Panc1 (cell line): Measurements from ENCODE around the gene NR5A2. TPM values are rescaled to one million over a fixed set of nuclear protein-coding genes. Genes with fewer than 3 reads are reported as not detected.
A peak's percentile ranks its signal among the peaks of the same experiment; 100 is the strongest.

ENCODE experiments used
- ATAC-seq: fragments of 200-7000 bp; cut with Tn5 transposase; 2 replicates; pipeline ENCODE4 v1.9.1; 2020; ENCODE audit warnings: mild to moderate bottlenecking, moderate library complexity
- BruUV-seq: library from RNA; stranded (reverse); fragments of 400-500 nt; replicated peaks from 2 replicates; lab custom pipeline; 2021; lab: Mats Ljungman, UMichigan
- CTCF ChIA-PET: fragments of 300-600 bp; sonication (Branson Sonifier 250); formaldehyde crosslinking; loops from one replicate; lab custom pipeline; 2022; ENCODE audit warnings: antibody characterized with exemption; lab: Charles Lee
- POLR2A ChIA-PET: fragments of 300-600 bp; sonication (Branson Sonifier 250); formaldehyde crosslinking; loops from one replicate; lab custom pipeline; 2022; ENCODE audit warnings: antibody characterized with exemption; lab: Charles Lee
- DNase-seq: peaks from one replicate; pipeline ENCODE4 v3.0.0-alpha.2; 2010; ENCODE audit warnings: low read depth, low spot score
- H3K27ac ChIP-seq: 2 replicates; pipeline ENCODE4 v1.5.1; 2011; ENCODE audit warnings: mild to moderate bottlenecking, low read length, inconsistent platforms
- H3K27me3 ChIP-seq: fragments of 200-500 bp; sonication (Bioruptor generic); 2 replicates; pipeline ENCODE4 v1.6.0; 2014; ENCODE audit warnings: low read length, inconsistent platforms; ENCODE audit not compliant: control insufficient read depth, insufficient read depth
- H3K36me3 ChIP-seq: fragments of 200-500 bp; sonication (Bioruptor generic); 2 replicates; pipeline ENCODE4 v1.5.1; 2014; ENCODE audit warnings: inconsistent platforms, mild to moderate bottlenecking, low read length, moderate library complexity; ENCODE audit not compliant: control insufficient read depth, insufficient read depth
- H3K4me1 ChIP-seq: 2 replicates; pipeline ENCODE4 v1.5.1; 2011; ENCODE audit warnings: inconsistent platforms, mild to moderate bottlenecking, low read length, moderate library complexity; ENCODE audit not compliant: control insufficient read depth, insufficient read depth
- H3K4me3 ChIP-seq, 2 experiments: 2 replicates each; pipeline ENCODE4 v1.5.1; 2011 to 2012; ENCODE audit warnings: low read depth in 2 of 2, low read length in 2 of 2, mild to moderate bottlenecking in 2 of 2, inconsistent platforms in 1 of 2, moderate library complexity in 1 of 2
- H3K9me3 ChIP-seq: fragments of 200-500 bp; sonication (Bioruptor generic); 2 replicates; pipeline ENCODE4 v1.5.1; 2014; ENCODE audit warnings: low read depth, mild to moderate bottlenecking, inconsistent platforms, low read length, moderate library complexity; ENCODE audit not compliant: control insufficient read depth, insufficient read depth
- POLR2AphosphoS5 ChIP-seq: IDR thresholded peaks from 2 replicates; pipeline ENCODE4 v1.6.1; 2012; ENCODE audit warnings: mild to moderate bottlenecking, low read depth, low read length, moderate library complexity
- TCF7L2 ChIP-seq: IDR thresholded peaks from 2 replicates; pipeline ENCODE4 v1.6.1; 2011; ENCODE audit warnings: mild to moderate bottlenecking, low read depth, low read length, inconsistent platforms
- in situ Hi-C: cut with HindIII; loops from 2 replicates; pipeline ENCODE4 v1.10.0; 2016; ENCODE audit warnings: low sequenced_read_pairs, low pct_unique_long_range_greater_than_20kb
- intact Hi-C: fragments of 100-400 bp; cut with micrococcal nuclease; formaldehyde crosslinking; loops from one replicate; pipeline ENCODE4 v1.10.0; 2022; ENCODE audit not compliant: unreplicated experiment
- total RNA-seq: library from RNA; stranded (reverse); gene quantifications from one replicate; pipeline ENCODE4 v1.2.1, GENCODE V29; 2021; ENCODE audit not compliant: unreplicated experiment
- TF ChIP-seq, protein P1 (sequence below): fragments of 450-650 bp; IDR thresholded peaks from 2 replicates; pipeline ENCODE4 v1.5.1; 2017; ENCODE audit warnings: mild to moderate bottlenecking
- TF ChIP-seq, protein P2 (sequence below), 2 experiments: IDR thresholded peaks; 2 replicates each; pipeline ENCODE4 v1.6.1; 2011 to 2012; ENCODE audit warnings: low read depth in 2 of 2, control low read depth in 1 of 2, low read length in 1 of 2, mild to moderate bottlenecking in 1 of 2, moderate library complexity in 1 of 2; ENCODE audit not compliant: insufficient read depth in 1 of 2

The NR5A2 gene
- total RNA-seq, 1 experiment from 2014 or later: 4.3 TPM

DNA sequence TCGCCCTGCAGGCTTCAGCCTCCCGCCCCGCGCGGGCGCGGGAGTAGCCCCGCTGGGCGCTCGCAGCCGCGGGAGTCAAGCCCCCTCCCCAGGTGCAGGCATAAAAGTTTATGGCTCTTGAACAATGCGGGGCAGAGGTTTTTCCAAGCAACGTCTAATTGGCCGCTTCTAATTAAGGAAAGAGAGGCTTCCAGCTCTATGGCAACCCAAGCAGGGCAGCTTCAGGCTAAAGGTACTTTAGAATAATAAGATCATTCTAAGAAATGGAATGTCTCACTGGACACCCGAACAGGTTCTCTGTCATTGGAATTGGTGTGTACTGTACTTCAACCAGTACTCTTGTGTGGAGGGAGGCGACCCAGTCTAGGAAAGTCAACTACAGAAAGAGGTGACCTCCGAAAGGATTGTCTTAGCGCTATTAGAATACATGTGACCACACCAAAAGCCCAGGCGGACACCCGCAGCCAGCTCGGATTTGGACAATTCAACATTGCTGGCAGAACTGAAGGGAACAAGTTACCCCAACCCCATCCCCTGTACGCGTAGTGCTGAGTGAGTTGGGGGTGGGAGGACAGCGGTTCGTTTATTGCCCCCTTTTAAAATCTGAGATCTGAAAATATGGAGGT, 12.5 kb downstream of the NR5A2 start:
- TF ChIP-seq TCF7L2: no peak
- no peak for TF ChIP-seq POLR2AphosphoS5
- CTCF ChIA-PET: no interaction called here
- intact Hi-C loops: loop anchor here (10.0 kb wide), 2 partner anchors 265 to 355 kb away; no protein-coding TSS in a partner anchor
- Histone ChIP-seq H3K36me3 (no peaks in the 10 kb centered on the region; the same call in none of the 2 replicates), H3K27me3 (peaks cover 5% of the 10 kb centered on the region), H3K9me3 (no peaks in the 10 kb centered on the region), H3K4me3 (peak overlapping the region; percentile 59 to 75), H3K4me1 (0 out of 2 replicates have a peak, but pooled peaks cover 5% of the 10 kb centered on the region), H3K27ac (peak overlapping the region; percentile 85)
- peak; percentile 36 for ATAC-seq
- BruUV-seq: no TSS peak
- POLR2A ChIA-PET: interaction anchor here (0.5 to 0.6 kb wide), 2 partner anchors 21 to 355 kb away, joined by 3 to 7 read pairs; no protein-coding TSS in a partner anchor
- in situ Hi-C loops: no loop called here
- DNase-seq: no peak

DNA sequence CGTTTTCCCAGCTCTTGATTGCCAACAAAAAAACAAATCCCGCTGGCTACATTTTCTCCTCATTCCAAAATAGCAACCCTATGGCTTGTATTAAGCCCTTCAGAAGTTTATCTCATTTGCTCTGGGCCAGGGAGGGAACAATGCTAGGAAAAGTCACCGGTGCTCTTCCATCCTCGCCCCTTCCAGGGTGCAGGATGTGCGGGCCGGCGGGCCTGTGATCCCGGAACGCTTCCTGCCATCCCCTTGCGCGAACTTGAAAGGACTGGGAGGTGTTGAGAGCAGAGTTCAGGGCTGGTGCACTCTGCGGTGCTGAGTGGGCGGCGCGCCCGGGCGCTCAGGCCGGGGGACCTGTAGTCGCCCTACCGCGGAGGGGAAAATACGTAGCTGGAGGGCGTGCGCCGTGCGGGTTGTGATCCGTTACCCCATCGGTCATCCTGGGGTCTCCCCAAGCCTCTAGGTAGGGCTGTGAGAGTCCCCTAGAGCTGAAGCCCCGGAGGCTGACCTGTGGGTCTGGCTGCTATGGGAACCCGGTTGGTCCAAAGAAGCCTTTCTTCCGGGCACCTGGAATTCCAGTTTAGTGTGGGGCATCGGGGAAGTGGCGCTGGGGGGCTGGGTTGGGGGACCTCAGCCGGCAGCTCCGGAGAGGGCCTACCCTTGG, 13.1 kb downstream of the NR5A2 start:
- DNase-seq: no peak
- peaks cover 5% of the 10 kb centered on the region for H3K27me3 ChIP-seq
- BruUV-seq: no TSS peak
- in situ Hi-C loops (no loop called here), intact Hi-C loops (loop anchor here (10.0 kb wide), 2 partner anchors 264 to 356 kb away; no protein-coding TSS in a partner anchor)
- H3K4me1 ChIP-seq: 0 out of 2 replicates have a peak, but pooled peaks cover 5% of the 10 kb centered on the region
- ChIA-PET POLR2A (interaction anchor here (0.6 kb wide), 1 partner anchor 356 kb away, joined by 7 read pairs; no protein-coding TSS in a partner anchor), CTCF (no interaction called here)
- peak; percentile 46 for ATAC-seq
- peak overlapping the region; percentile 85 for H3K27ac ChIP-seq
- H3K4me3 ChIP-seq: peak overlapping the region; percentile 59 to 75
- H3K36me3 ChIP-seq: no peaks in the 10 kb centered on the region; the same call in none of the 2 replicates
- no peaks in the 10 kb centered on the region for H3K9me3 ChIP-seq
- TF ChIP-seq, protein P1, sequence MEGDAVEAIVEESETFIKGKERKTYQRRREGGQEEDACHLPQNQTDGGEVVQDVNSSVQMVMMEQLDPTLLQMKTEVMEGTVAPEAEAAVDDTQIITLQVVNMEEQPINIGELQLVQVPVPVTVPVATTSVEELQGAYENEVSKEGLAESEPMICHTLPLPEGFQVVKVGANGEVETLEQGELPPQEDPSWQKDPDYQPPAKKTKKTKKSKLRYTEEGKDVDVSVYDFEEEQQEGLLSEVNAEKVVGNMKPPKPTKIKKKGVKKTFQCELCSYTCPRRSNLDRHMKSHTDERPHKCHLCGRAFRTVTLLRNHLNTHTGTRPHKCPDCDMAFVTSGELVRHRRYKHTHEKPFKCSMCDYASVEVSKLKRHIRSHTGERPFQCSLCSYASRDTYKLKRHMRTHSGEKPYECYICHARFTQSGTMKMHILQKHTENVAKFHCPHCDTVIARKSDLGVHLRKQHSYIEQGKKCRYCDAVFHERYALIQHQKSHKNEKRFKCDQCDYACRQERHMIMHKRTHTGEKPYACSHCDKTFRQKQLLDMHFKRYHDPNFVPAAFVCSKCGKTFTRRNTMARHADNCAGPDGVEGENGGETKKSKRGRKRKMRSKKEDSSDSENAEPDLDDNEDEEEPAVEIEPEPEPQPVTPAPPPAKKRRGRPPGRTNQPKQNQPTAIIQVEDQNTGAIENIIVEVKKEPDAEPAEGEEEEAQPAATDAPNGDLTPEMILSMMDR: no peak
- TF ChIP-seq TCF7L2: 0 out of 2 replicates have a peak, but pooled peaks have one; percentile 57
- TF ChIP-seq, protein P2, sequence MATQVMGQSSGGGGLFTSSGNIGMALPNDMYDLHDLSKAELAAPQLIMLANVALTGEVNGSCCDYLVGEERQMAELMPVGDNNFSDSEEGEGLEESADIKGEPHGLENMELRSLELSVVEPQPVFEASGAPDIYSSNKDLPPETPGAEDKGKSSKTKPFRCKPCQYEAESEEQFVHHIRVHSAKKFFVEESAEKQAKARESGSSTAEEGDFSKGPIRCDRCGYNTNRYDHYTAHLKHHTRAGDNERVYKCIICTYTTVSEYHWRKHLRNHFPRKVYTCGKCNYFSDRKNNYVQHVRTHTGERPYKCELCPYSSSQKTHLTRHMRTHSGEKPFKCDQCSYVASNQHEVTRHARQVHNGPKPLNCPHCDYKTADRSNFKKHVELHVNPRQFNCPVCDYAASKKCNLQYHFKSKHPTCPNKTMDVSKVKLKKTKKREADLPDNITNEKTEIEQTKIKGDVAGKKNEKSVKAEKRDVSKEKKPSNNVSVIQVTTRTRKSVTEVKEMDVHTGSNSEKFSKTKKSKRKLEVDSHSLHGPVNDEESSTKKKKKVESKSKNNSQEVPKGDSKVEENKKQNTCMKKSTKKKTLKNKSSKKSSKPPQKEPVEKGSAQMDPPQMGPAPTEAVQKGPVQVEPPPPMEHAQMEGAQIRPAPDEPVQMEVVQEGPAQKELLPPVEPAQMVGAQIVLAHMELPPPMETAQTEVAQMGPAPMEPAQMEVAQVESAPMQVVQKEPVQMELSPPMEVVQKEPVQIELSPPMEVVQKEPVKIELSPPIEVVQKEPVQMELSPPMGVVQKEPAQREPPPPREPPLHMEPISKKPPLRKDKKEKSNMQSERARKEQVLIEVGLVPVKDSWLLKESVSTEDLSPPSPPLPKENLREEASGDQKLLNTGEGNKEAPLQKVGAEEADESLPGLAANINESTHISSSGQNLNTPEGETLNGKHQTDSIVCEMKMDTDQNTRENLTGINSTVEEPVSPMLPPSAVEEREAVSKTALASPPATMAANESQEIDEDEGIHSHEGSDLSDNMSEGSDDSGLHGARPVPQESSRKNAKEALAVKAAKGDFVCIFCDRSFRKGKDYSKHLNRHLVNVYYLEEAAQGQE (IDR thresholded peaks at IDR 0.05; ENCODE audit: insufficient read depth in 1 of 2, low read depth in 2 of 2, low read length in 1 of 2): no peak
